Astrocyte (in vitro differentiated cells and primary cell): ENCODE measurements around the gene RAB3IP.

Source experiments
- EZH2 ChIP-seq: IDR thresholded peaks from 2 replicates; pipeline ENCODE4 v1.6.1; 2012; ENCODE audit warnings: mild to moderate bottlenecking, low read length, inconsistent platforms; ENCODE audit not compliant: insufficient read depth
- TF ChIP-seq, protein P1 (sequence below): IDR thresholded peaks from 2 replicates; pipeline ENCODE4 v1.5.1; 2011; ENCODE audit warnings: low read depth, mild to moderate bottlenecking, inconsistent platforms, low read length, moderate library complexity; ENCODE audit not compliant: insufficient read depth

DNA sequence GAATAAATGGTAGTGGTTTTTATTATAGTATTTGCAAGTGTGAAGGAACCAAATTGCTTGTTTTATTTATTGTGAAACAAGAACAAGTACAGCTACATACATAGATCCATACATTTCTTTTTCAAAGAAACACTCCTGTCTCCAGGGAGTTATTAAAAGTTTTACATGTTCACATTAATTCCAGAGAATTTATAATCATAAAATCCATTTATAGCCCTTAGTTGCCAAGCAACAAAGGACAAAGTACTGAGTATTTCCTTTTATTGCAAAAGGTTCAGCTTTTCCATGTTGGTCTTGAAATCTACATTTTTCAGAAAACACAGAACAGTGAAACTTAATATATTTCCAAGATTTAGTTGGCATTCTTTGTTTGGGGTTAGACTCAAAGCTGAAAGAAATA lies 95.9 kb downstream of the RAB3IP start:
- TF ChIP-seq, protein P1, sequence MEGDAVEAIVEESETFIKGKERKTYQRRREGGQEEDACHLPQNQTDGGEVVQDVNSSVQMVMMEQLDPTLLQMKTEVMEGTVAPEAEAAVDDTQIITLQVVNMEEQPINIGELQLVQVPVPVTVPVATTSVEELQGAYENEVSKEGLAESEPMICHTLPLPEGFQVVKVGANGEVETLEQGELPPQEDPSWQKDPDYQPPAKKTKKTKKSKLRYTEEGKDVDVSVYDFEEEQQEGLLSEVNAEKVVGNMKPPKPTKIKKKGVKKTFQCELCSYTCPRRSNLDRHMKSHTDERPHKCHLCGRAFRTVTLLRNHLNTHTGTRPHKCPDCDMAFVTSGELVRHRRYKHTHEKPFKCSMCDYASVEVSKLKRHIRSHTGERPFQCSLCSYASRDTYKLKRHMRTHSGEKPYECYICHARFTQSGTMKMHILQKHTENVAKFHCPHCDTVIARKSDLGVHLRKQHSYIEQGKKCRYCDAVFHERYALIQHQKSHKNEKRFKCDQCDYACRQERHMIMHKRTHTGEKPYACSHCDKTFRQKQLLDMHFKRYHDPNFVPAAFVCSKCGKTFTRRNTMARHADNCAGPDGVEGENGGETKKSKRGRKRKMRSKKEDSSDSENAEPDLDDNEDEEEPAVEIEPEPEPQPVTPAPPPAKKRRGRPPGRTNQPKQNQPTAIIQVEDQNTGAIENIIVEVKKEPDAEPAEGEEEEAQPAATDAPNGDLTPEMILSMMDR, result no peak
- TF ChIP-seq EZH2, result no peak
